NCI-H2107 treated with DMSO at 0.1 percent for 48 hours (cell line): Measurements from ENCODE around the gene ALDH16A1.

Source experiments
- DNase-seq: peaks from one replicate; lab custom pipeline; 2025; ENCODE audit not compliant: unreplicated experiment; lab: John Stamatoyannopoulos, UW

ALDH16A1 gene

GRCh38 chr19:49487277-49488045 is 34.4 kb downstream of the ALDH16A1 start, which contains the start of gene RPL13A:
RPL13A (plus strand) TSS chr19:49487608; CDS start chr19:49487630, 22 bp downstream.
- DNase-seq: peak; percentile 94

DNA sequence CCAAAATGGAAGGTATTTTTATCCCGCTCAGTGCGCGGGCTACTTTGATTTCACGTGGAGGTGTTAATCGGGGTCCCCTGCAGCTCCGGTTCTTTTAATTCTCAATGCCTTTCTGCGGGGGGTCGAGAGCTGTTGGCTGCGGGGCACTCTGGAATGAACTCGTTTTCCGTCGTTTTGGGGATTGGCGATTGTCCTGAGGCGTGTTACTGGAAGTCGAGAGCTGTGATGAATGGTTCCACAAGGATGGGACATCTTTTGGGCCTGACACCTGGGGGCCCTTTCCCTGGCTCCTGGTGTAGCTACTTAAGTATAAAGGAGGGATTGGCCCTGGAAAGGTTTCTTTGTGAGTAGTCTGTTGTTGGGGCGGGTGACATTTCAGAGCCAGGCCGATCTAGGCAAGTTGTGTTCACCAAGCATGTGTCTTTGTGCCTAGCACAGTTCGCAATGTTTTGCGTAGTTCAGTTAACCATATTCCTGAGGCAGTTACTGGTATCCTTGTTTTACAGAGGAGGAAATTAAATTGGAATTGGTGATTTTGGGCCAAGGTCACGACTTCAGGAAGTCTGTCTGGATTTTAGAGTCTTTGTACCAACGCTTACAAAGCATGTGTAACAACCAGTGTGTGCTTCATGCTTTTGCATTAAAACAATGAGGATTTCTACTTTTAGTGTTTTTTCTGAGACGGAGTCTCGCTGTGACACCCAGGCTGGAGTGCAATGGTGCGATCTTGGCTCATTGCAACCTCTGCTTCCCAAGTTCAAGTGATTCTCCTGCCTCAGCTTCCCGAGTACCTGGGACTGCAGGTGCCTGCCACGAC is 35.2 kb downstream of the ALDH16A1 start:
- no peak for DNase-seq

DNA sequence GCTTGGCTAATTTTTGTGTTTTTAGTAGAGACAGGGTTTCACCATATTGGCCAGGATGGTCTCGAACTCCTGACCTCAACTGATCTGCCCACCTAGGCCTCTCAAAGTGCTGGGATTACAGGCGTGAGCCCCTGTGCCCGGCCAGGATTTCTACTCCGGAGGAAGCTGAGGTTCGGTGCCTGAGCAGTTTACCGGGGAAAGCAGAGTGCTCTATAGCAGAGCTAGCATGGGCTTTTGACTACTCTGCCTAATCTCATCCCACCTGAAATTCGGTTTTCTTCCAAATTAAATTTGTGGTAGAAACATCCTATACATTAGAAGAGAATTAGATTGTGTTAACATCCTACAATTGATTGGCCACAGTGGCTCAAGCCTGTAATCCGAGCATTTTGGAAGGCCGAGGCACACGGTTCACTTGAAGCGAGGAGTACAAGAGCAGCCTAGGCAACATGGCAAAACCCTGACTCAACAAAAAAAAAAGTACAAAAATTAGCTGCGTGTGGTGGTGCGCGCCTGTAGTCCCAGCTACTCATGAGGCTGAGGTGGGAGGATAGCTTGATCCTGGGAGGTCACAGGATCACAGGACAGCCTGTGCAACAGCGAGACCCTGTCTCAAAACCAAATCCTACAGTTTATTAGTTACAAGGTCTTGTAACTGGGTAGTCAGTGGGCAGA is 36.0 kb downstream of the ALDH16A1 start:
- no peak for DNase-seq

DNA sequence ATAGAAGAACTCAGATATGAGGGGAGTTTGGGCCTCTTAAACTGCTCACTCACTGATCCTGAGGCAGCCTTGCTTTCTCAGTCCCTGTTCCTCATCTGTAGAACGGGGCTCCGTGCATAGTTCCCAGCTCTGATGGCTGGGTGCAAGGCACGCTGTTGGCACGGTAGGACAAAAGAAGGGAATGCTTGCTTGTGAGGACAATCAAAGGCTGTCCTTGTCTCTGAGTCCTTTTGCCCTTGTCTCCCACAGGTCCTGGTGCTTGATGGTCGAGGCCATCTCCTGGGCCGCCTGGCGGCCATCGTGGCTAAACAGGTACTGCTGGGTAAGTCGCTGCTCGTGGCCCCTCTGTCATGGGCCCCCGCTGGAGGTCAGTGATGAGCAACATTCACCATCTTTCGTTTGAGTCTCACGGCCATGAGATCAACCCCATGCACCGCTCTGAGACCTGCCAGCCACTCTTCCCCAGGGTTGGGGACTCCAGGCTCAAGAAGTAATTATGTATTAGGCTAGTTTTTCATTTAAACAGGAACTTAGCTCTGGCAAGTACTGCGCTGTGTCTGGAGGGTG is 36.7 kb downstream of the ALDH16A1 start:
- no peak for DNase-seq

GRCh38 chr19:49490287-49491029 is 37.4 kb downstream of the ALDH16A1 start:
- no peak for DNase-seq

DNA sequence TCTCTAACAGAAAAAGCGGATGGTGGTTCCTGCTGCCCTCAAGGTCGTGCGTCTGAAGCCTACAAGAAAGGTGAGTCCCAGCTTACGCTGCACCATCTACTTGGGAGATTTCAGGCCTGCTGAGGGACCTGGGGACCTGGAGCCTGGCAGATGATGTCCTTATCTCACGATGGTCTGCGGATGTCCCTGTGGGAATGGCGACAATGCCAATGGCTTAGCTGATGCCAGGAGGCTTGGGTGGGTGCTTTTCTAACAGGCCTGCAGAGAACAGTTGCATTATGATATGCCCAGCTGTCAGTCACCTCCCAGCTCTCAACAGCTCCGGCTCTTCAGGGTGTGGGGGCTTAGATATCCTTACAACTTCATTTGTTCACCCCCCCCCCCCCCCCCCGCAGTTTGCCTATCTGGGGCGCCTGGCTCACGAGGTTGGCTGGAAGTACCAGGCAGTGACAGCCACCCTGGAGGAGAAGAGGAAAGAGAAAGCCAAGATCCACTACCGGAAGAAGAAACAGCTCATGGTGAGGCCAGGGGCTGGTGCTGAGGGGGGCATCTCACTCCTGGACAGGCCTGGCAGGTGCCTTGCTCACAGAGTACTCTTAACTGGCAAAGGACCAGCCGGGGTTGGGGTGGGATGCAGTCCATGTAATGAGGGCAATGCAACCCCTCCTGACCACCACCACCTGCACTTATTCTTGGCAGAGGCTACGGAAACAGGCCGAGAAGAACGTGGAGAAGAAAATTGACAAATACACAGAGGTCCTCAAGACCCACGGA is 38.2 kb downstream of the ALDH16A1 start:
- DNase-seq: no peak

DNA sequence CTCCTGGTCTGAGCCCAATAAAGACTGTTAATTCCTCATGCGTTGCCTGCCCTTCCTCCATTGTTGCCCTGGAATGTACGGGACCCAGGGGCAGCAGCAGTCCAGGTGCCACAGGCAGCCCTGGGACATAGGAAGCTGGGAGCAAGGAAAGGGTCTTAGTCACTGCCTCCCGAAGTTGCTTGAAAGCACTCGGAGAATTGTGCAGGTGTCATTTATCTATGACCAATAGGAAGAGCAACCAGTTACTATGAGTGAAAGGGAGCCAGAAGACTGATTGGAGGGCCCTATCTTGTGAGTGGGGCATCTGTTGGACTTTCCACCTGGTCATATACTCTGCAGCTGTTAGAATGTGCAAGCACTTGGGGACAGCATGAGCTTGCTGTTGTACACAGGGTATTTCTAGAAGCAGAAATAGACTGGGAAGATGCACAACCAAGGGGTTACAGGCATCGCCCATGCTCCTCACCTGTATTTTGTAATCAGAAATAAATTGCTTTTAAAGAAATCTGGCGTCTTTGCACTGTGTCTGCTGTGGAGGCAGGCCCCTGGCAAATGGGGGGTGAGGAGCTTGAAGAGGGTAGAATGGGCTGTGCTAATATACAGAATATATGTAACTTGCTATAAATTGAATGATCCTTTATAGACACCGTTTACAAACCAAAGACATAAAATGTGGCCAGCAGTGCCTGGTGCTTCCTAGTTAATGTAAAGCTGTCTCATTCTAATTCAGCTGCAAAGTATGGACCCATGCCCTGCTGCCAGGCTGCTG is 39.0 kb downstream of the ALDH16A1 start:
- DNase-seq: no peak

GRCh38 chr19:49492573-49493405 is 39.8 kb downstream of the ALDH16A1 start:
- no peak for DNase-seq

- DNase-seq: no peak
These were observed 43.6 kb downstream of the ALDH16A1 start for GRCh38 chr19:49496574-49497008.

DNA sequence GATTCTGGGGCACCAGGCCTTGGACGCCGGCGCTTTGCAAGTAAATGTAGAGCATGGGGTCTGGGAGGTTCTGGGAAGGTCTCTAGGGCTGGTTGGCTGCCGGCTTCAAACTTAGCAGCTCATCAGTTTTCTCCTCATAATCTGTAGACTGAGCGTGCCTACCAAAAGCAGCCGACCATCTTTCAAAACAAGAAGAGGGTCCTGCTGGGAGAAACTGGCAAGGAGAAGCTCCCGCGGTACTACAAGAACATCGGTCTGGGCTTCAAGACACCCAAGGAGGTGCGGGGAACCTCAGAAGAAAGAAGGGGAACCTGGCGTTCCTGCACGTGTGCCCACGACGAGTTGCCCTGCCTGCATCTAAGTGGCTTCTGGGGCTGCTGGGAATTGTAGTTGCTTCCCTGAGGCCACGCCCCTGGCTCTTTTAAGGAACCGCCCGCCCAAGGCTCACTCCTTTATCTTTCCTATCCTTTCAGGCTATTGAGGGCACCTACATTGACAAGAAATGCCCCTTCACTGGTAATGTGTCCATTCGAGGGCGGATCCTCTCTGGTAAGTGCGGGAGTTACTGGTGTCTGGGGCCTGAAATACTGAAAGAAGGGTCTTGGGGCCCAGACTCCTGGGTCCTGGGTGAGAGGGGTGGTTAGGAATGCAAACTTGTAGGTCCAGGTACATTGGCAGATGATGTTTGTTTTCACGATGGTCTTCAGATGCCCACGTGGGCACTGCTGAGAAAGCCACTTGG is 44.2 kb downstream of the ALDH16A1 start:
- no peak for DNase-seq

- DNase-seq: no peak
These were observed 44.7 kb downstream of the ALDH16A1 start for GRCh38 chr19:49497789-49498103.

DNA sequence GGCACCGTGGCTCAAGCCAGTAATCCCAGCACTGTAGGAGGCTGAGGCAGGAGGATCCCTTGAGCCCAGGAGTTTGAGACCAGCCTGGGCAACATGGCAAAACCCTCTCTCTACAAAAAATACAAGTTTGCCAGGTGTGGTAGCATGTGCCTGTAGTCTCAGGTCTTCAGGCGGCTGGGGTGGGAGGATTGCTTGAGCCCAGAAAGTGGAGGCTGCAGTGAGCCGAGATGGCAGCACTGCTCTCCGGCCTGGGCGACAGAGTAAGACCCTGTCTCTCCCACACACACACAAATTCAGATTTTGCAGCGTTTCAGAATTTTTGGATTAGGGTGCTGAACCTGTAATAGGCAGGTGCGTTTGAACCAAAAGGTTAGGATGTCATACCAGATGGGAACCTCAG is 45.5 kb downstream of the ALDH16A1 start:
- no peak for DNase-seq

GRCh38 chr19:49499030-49499670 is 46.1 kb downstream of the ALDH16A1 start:
- DNase-seq: no peak

DNA sequence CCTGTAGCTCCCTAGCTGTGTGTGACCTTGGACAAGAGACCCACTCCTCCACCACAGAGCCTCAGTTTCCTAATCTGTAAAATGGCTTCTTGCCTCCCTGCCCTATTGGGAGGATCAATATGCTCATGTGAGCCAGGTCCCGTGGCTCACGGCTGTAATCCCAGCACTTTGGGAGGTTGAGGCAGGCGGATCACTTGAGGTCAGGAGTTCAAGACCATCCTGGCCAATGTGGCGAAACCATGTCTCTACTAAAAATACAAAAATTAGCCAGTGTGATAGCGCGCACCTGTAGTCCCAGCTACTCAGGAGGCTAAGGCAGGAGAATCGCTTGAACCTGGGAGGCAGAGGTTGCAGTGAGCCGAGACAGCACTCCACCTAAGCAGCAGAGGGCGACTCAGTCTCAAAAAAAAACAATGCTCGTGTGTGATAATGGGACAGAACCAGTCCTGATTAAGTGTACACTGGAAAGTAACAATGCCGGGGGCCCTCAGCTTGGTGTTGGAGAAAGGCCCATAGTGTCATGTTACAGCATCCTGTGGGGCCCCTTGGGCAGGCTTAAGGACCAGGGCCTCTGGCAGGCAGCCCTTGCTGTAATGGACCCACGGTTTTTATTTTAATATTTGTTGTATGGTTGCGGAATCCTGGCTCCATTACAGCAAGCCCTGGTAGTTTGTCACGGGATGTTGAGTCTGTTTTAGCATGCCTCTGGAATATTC is 50.0 kb downstream of the ALDH16A1 start:
- peak; percentile 91 for DNase-seq

GRCh38 chr19:49503582-49503962 is 50.5 kb downstream of the ALDH16A1 start:
- no peak for DNase-seq

GRCh38 chr19:49506575-49507105 is 53.6 kb downstream of the ALDH16A1 start:
- DNase-seq: peak; percentile 44
